Upper lobe of left lung (tissue), 6 donors: ENCODE data around the gene RWDD1. TPM values are rescaled to one million over a fixed set of nuclear protein-coding genes. Genes with fewer than 3 reads are reported as not detected.

ENCODE experiments used
- ATAC-seq, 2 donors: fragments of 200-7000 bp; cut with Tn5 transposase; one replicate each; pipeline ENCODE4 v1.9.1; 2022; ENCODE audit warnings: mild to moderate bottlenecking in 2 of 2, moderate library complexity in 2 of 2; ENCODE audit not compliant: low FRiP score in 2 of 2
- DNase-seq, 2 donors: peaks; one replicate each; pipeline ENCODE4 v3.0.0-alpha.2; 2019 to 2020
- H3K27ac ChIP-seq, 4 donors: fragments of 200-600 bp; sonication (generic); one replicate each; pipeline ENCODE4 v1.5.1; 2016 to 2019
- H3K27me3 ChIP-seq, 4 donors: fragments of 200-600 bp; sonication (generic); one replicate each; pipeline ENCODE4 v1.5.1; 2017 to 2019
- H3K36me3 ChIP-seq, 4 donors: fragments of 200-600 bp; sonication (generic); one replicate each; pipeline ENCODE4 v1.5.1; 2016 to 2019
- H3K4me1 ChIP-seq, 4 donors: fragments of 200-600 bp; sonication (generic); one replicate each; pipeline ENCODE4 v1.5.1; 2018 to 2019
- H3K4me3 ChIP-seq, 4 donors: fragments of 200-600 bp; sonication (generic); one replicate each; pipeline ENCODE4 v1.5.1; 2017 to 2019; ENCODE audit warnings: mild to moderate bottlenecking in 2 of 4, moderate library complexity in 1 of 4
- H3K9me3 ChIP-seq, 4 donors: fragments of 200-600 bp; sonication (generic); one replicate each; pipeline ENCODE4 v1.5.1; 2018 to 2019
- EP300 ChIP-seq, 4 donors: sonication (generic); formaldehyde crosslinking; IDR thresholded peaks; one replicate each; pipeline ENCODE4 v1.5.1; 2017; ENCODE audit warnings: antibody characterized with exemption in 4 of 4, control low read depth in 2 of 4
- POLR2A ChIP-seq, 4 donors: fragments of 450-650 bp; IDR thresholded peaks; one replicate each; pipeline ENCODE4 v1.5.1; 2016 to 2017; ENCODE audit warnings: antibody characterized with exemption in 4 of 4, mild to moderate bottlenecking in 2 of 4
- POLR2AphosphoS5 ChIP-seq, 2 donors: sonication (generic); formaldehyde crosslinking; IDR thresholded peaks; one replicate each; pipeline ENCODE4 v1.5.1; 2017; ENCODE audit warnings: antibody characterized with exemption in 2 of 2
- WGBS, 2 donors: methylation state at CpG; one replicate each; pipeline ENCODE4 v1.1.5; 2017 to 2018; 5-methylcytosine and 5-hydroxymethylcytosine counted together
- total RNA-seq, 6 donors: library from RNA; depleted of rRNA in 4 of 6; stranded (reverse); fragments of >200 nt in 4 of 6; gene quantifications; one replicate each; pipeline versions ENCODE4 v1.1.0 to v1.2.1, GENCODE V29; 2016 to 2021
- TF ChIP-seq, protein P1 (sequence below), 6 experiments: fragments of 450-650 bp in 4 of 6; fragments of 200-600 bp in 2 of 6; sonication (generic) in 2 of 6; IDR thresholded peaks; one replicate each; pipeline ENCODE4 v1.5.1; 2016 to 2019; ENCODE audit warnings: antibody characterized with exemption in 6 of 6
- donor health status: DM: no; HTN: no; CAD: no; lungs with moderate emphysema.
- donor health status: DM: no; HTN: yes; CAD: no; lungs with severe emphysema.

The RWDD1 gene
- total RNA-seq, 6 donors from 2014 or later, result 11.5 to 35.1 (median 30.9) TPM

DNA sequence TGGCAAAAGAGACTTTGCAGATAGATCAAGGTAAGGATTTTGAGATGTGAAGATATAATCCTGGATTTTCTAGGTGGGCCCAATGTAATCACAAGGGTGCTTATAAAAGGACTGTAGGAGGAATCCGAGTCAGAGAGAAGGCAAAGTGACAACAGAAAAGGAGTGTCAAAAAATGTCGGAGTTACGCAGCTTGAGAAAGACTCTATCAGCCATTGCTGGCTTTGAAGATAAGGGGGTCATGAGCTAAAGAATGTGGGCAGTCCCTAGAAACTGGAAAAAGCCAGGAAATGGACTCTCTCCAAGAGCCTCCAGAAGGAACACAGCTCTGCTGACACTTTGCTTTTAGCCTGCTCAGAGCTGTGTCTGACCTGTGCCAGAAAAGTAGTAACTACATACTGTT is 8.7 kb upstream of the RWDD1 start:
- no peak overlapping the region for H3K27ac ChIP-seq
- peaks cover 0 to 10% (median 4%) of the 10 kb centered on the region in 4 donors for H3K4me1 ChIP-seq
- no peak for TF ChIP-seq POLR2AphosphoS5 (IDR thresholded peaks at IDR 0.05)
- no peak for TF ChIP-seq EP300 (IDR thresholded peaks at IDR 0.05)
- no peak for TF ChIP-seq POLR2A (IDR thresholded peaks at IDR 0.05)
- TF ChIP-seq, protein P1, sequence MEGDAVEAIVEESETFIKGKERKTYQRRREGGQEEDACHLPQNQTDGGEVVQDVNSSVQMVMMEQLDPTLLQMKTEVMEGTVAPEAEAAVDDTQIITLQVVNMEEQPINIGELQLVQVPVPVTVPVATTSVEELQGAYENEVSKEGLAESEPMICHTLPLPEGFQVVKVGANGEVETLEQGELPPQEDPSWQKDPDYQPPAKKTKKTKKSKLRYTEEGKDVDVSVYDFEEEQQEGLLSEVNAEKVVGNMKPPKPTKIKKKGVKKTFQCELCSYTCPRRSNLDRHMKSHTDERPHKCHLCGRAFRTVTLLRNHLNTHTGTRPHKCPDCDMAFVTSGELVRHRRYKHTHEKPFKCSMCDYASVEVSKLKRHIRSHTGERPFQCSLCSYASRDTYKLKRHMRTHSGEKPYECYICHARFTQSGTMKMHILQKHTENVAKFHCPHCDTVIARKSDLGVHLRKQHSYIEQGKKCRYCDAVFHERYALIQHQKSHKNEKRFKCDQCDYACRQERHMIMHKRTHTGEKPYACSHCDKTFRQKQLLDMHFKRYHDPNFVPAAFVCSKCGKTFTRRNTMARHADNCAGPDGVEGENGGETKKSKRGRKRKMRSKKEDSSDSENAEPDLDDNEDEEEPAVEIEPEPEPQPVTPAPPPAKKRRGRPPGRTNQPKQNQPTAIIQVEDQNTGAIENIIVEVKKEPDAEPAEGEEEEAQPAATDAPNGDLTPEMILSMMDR (IDR thresholded peaks at IDR 0.05), result no peak
- no peaks in the 10 kb centered on the region for H3K27me3 ChIP-seq
- ATAC-seq (no peak), DNase-seq (no peak)
- no peaks in the 10 kb centered on the region for H3K9me3 ChIP-seq
- H3K4me3 ChIP-seq, result no peak overlapping the region
- no peaks in the 10 kb centered on the region for H3K36me3 ChIP-seq
- 46 to 53% methylated on average over 3 of the region's 3 CpGs for WGBS, 2 donors

DNA sequence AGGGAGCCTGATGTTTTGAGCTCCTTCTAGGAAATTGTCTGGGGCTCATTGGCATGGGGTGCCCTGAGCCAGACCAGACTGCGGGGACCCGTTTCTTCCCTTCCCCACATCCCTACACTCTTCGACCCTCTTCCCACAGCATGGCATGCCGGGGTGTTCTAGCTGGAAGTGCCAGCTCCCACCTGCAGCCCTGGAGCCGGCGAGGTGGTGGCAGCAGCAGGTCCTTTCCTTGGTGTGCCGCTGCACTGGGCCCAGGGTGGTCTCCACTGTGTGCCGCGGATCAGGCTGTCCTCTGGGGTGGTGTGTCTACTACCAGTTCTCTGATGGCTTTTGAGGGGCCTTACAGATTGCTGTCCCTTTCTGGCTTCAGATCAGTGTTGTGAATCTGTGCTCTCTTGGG is 7.5 kb upstream of the RWDD1 start:
- DNase-seq, result peak in 1 of 2 donors; percentile 37
- Histone ChIP-seq H3K36me3 (no peaks in the 10 kb centered on the region), H3K4me3 (no peak overlapping the region), H3K9me3 (no peaks in the 10 kb centered on the region), H3K27ac (no peak overlapping the region), H3K4me1 (peaks cover 0 to 4% (median 2%) of the 10 kb centered on the region in 4 donors), H3K27me3 (no peaks in the 10 kb centered on the region)
- TF ChIP-seq EP300 (IDR thresholded peaks at IDR 0.05) (no peak), POLR2AphosphoS5 (IDR thresholded peaks at IDR 0.05) (no peak), POLR2A (IDR thresholded peaks at IDR 0.05) (no peak)
- TF ChIP-seq, protein P1 (IDR thresholded peaks at IDR 0.05), result no peak
- 90 to 95% methylated on average over 9 of the region's 9 CpGs for WGBS, 2 donors
- ATAC-seq, result no peak

DNA sequence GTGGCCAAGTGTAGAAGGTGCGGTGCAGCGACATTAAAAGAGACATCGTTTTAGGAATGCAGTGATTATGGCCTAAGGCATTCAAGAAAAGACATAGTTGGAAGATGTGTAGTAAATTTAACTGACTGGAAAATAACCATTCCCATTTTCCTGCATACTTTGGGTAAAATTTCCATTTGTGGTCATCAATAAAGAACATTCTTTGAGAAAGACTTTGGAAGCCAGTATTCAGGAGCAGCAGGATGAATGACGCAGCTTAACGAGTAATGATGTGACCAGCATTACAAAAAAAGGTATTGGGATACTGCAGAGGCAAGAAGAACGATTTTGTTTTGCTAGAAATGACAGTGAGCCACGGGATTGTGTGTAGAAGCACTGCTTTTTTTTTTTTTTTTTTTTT is 7.0 kb upstream of the RWDD1 start:
- no peaks in the 10 kb centered on the region for H3K9me3 ChIP-seq
- H3K27me3 ChIP-seq, result no peaks in the 10 kb centered on the region
- H3K4me1 ChIP-seq, result peaks cover 0 to 7% (median 2%) of the 10 kb centered on the region in 4 donors
- H3K4me3 ChIP-seq, result no peak overlapping the region
- TF ChIP-seq EP300 (IDR thresholded peaks at IDR 0.05) (no peak), POLR2A (IDR thresholded peaks at IDR 0.05) (no peak), POLR2AphosphoS5 (IDR thresholded peaks at IDR 0.05) (no peak)
- TF ChIP-seq, protein P1 (IDR thresholded peaks at IDR 0.05), result no peak
- 79 to 90% methylated on average over 7 of the region's 7 CpGs for WGBS, 2 donors
- no peak overlapping the region for H3K27ac ChIP-seq
- no peaks in the 10 kb centered on the region for H3K36me3 ChIP-seq
- DNase-seq, result no peak
- no peak for ATAC-seq

DNA sequence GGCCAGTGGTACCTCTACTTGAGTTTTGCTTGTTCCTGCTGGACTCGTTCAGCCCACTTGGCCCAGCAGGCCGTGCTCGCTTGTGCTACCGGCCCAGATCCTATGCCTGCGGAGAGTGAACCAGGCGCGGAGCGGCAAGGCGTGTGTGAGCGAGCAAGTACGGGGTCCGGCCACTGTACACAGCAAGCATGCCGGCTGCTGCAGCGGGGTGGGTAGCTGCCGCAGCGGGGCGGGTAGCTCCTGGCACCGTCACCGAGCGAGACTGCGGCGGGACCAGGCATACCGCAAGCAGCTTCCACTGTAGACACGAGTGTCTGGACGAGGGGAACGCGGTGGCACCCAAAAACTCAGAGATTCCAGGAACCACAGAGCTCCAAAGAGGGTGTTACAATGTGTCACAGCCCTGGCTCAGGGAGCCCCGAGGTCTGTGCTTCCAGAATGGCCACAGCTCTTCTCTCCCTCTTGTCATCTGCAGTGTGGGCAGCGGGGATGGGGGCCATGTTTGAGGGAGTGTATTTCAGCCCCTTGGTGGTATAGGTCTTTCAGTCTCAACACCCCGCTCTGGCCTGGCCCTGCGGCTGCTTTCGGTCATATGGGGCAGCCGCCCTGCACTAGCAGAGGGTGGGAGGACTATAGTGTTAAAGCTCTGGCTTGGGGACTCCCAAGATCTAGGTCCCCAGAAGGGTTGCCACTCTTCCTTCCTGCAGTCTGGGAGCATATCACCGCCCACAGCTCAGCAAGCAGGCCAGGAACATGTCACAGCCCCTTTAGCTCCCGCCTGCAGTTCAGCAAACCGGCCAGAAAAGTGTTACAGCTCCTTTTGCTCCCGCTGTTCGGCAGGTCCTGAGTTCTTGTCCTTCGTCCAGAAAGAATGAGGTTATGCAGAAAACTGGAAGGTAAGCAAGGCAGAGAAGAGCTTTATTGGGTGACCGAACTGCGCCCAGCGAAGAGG is 6.1 kb upstream of the RWDD1 start:
- DNase-seq, result peak in 1 of 2 donors; percentile 85
- TF ChIP-seq, protein P1 (IDR thresholded peaks at IDR 0.05), result no peak
- no peak for TF ChIP-seq POLR2A (IDR thresholded peaks at IDR 0.05)
- TF ChIP-seq EP300 (IDR thresholded peaks at IDR 0.05), result no peak
- no peak for TF ChIP-seq POLR2AphosphoS5 (IDR thresholded peaks at IDR 0.05)
- Histone ChIP-seq H3K4me1 (peaks cover 5 to 14% (median 9%) of the 10 kb centered on the region in 4 donors), H3K4me3 (peak overlapping the region in 2 of 4 donors; percentile 25 to 32), H3K27ac (no peak overlapping the region), H3K27me3 (no peaks in the 10 kb centered on the region), H3K9me3 (no peaks in the 10 kb centered on the region), H3K36me3 (no peaks in the 10 kb centered on the region)
- WGBS, 2 donors, result 78 to 81% methylated on average over 37 to 42 of the region's 42 CpGs
- ATAC-seq, result peak; percentile 38 to 63
